NCI-H1436 treated with DMSO at 0.1 percent for 48 hours (cell line): Measurements from ENCODE around the gene TF.

Experiments used
- DNase-seq: peaks from one replicate; lab custom pipeline; 2025; lab: John Stamatoyannopoulos, UW

The TF gene

GRCh38 chr3:133747907-133748639, 1.9 kb downstream of the TF start:
- DNase-seq, result no peak

- DNase-seq, result no peak
Observed at GRCh38 chr3:133749427-133750258, 3.5 kb downstream of the TF start.

GRCh38 chr3:133750259-133750656, 4.1 kb downstream of the TF start:
- DNase-seq, result no peak

DNA sequence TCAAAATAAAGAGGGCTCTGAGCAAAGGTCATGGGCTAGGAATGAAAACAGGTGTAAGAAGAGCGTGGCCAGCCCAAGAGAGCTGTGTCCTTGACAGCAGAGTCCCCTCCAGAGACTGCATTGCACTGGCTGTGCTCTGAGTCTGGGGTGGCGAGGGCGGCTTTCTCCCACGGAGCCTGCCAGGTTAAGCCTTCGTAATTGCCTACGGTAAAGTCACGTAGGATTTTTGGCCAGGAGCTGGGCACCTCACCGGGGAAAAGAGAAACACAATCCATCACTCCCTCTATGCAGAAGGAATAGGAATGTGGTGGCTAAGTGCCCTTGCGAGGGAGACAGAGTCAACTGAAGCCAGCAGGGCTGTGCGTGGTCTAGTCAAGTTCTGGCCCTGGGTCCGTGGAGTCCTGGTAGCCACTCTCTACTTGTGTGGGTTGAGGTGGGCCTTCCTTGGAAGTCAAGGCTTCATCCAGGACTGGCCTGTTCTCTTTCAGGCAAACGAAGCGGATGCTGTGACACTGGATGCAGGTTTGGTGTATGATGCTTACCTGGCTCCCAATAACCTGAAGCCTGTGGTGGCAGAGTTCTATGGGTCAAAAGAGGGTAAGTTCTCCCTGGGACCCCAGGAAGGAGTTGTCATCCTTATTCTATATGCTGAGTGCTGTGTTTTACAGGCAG, 7.0 kb downstream of the TF start:
- DNase-seq, result no peak

- DNase-seq, result no peak
Observed at GRCh38 chr3:133753779-133754164, 7.6 kb downstream of the TF start.

DNA sequence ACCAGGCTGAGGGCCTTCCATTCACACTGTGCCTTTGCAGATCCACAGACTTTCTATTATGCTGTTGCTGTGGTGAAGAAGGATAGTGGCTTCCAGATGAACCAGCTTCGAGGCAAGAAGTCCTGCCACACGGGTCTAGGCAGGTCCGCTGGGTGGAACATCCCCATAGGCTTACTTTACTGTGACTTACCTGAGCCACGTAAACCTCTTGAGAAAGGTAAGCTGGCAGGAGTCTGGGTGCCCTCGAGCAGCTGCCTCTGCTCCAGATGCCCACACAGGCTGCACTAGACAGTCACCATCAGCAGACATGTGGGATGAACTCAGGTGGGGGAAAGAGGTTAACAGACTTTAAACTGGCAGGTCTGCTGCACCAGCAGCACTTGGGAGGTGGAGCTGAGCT, 8.3 kb downstream of the TF start:
- DNase-seq, result no peak

- DNase-seq, result no peak
Observed at GRCh38 chr3:133754973-133755828, 9.0 kb downstream of the TF start.

DNA sequence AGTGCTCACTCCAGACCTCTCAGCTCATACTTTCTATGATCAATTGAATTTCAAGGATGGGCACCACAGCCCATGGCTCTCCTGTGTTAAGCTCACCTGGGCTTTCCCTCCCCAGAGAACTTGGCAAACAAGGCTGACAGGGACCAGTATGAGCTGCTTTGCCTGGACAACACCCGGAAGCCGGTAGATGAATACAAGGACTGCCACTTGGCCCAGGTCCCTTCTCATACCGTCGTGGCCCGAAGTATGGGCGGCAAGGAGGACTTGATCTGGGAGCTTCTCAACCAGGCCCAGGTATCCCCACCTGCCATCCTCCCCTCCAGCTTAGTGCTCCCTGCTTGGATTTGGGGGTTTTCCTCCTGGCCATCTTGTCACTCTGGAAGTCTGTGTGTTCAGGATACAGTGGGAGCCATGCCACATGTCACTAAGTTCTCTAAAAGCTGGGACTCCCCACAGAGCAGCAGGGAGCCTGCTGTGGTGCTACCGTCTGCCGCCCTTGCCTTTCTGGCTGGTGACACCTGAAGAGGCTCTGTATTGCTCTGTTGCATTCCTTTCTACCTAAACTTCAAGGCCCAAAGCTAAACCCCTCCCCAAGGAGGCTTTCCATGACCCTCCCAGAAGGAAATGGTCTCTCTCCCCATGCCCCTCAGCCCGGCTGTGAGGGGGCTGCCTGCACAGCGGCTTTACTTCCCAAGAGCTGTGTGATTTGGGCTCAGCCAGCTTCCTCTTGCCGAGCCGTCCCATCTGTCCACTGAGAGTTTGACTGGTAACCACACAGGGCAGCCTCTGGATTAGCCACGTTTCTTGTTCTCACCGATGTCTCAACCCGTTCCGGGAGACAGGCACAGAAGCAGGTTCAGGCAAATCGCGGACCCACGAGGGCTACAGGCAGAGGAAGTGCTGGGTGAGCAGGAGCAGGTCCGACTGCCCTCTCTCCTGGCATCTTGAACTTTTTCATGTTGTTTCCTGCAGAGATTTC, 10.8 kb downstream of the TF start:
- DNase-seq, result no peak

DNA sequence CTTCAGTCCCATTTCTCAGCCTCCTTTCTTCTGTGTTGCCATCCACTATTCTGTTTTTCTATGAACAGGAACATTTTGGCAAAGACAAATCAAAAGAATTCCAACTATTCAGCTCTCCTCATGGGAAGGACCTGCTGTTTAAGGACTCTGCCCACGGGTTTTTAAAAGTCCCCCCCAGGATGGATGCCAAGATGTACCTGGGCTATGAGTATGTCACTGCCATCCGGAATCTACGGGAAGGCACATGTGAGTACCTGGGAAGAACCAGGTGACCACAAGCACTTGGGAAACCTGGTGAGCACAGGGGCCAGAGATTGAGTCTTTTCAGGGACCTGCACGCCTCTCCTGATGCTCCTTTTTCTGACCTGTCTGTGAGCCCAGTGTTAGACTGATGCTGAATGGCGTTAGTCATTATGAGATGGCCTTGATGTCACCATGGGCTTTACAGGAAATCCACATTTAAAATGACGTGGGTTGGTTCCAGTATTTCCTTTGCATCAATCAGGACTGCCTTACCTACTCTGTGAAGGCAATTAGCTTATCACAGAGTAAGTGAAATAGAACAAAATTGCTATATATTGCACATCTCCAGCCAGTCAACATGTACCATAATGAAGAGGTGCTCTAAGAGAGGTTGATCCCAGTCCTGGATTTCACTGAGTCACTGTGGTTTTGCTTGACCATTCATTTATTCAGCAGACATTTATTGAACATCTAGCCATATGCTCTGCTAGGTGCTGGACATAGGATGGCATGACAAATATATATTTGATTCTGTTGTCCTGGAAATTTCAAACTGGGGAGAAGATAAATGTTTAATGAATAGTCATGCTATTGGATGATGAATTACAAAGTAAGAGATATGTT, 11.7 kb downstream of the TF start:
- no peak for DNase-seq

- no peak for DNase-seq
Observed at GRCh38 chr3:133758568-133758928, 12.4 kb downstream of the TF start.

DNA sequence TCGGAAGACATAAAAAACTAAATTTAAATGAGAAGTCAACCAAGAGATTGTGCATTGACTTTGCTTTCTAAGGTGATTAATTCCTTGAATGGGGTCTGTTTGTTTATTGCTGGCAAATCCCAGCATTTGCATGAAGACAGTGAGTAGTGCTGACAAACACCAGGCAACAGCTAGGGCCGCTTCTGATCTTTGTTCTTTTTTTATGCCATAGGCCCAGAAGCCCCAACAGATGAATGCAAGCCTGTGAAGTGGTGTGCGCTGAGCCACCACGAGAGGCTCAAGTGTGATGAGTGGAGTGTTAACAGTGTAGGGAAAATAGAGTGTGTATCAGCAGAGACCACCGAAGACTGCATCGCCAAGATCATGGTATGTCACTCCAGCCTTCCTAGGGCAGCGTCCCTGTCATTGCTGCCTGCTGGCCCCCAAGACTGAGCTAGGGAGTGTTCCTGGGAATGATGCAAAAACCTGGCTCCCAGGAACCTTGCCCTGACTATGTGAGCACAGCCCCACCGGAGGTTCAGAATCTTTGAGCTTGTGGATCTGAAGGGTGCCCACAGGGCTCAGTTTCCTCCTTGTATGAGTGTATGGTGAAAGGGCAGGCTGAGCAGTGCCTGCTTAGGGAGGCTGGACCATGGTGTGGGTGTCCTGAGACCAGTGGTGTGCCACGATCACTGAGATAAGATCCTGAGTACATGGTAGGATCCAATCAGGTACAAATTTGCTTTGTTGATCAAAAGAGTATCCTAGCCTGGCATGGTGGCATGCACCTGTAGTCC, 13.0 kb downstream of the TF start:
- DNase-seq, result no peak

DNA sequence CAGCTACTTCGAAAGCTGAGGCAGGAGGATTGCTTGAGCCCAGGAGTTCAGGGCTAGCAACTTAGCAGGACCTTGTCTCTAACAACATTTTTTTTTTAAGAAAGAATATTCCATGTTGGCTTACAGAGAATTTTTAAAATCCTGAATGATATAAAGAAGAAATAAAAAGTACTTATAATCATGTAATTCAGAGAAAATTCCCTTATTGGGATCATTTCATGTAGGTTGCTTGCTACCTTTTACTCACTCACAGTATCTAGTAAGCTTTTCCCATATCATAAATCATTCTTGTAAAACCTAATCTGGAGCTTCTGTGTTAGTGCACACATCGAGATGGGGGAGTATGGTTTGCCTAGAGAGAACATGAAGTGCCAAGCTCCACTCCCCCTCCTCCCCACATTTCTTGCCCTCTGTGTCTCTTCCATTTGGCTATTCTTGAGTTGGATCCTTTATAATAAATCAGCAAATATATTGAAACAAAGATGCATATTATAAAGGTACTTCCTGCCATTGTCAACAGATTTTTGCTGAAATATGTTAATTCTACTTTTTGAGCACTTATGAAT, 13.6 kb downstream of the TF start:
- DNase-seq, result no peak

- DNase-seq, result no peak
Observed at GRCh38 chr3:133760916-133761315, 14.7 kb downstream of the TF start.

GRCh38 chr3:133761605-133762484, 15.7 kb downstream of the TF start:
- DNase-seq, result no peak

- no peak for DNase-seq
Observed at GRCh38 chr3:133762539-133762938, 16.3 kb downstream of the TF start.

DNA sequence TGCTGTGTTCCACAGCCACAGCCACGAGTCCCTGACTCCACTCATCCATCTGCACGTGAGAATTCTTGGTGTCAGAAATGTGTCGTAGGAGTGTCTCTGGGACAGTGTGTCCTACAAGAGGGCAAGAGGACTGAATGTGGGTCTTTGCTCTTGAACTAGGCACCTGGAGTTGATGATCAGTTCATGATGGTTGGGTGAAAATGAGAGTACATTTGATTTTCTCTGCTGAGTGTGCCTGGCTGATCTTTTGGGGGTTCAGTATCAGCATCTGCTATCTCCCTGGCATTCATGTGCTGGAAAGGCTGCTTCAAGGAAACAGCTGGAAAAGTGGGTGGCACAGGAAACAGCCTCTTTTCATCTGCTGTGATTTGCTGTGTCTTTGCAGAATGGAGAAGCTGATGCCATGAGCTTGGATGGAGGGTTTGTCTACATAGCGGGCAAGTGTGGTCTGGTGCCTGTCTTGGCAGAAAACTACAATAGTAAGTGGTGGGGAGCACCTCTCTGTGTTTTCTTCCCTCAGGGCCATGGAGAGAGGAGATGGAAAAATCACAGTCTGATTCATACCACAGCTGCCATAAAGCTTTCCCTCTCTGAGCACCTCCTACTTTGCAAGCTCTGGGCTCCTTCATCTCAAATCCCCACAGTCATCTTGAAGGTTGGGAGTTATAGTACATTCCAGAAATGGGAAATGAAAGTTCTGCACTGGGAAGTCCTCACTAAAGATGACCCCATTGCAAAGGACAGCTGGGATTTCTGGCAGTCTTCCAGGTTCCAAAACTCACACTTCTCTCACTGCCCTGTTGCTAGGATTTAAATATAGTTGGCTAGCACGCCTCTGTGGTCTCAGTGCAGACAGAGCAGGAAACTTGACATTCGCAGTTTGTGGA, 17.8 kb downstream of the TF start:
- DNase-seq, result no peak

DNA sequence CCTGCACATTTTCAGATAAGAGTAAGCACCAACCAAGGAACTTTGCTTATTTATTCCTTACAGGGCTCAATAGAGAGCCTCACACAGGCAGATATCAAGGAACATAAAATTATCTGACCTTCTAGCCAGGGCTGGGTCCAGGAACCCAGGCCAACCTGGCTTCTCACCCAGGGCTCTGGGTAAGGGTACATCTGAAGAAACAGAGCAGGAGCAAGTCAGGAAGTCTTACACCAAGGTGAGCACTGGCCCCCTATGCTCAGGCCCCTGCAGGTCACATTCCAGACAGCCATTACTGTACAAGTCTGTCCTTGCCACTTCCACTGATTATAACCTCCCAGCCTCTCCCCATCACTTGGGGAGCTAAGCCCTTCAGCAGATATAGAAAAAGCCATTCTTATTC, 19.1 kb downstream of the TF start:
- no peak for DNase-seq
